Stimulated activated CD8-positive, alpha-beta memory T cell treated with anti-CD3 and anti-CD28 coated beads, Interleukin-15, amount 100 ng/mL, for 4 hours (primary cell): Measurements from ENCODE around the gene PRKCG.

Source experiments
- DNase-seq, 2 donors: peaks; one replicate each; pipeline ENCODE4 v3.0.0-alpha.2; 2020; ENCODE audit warnings: low read depth in 2 of 2

Gene PRKCG

DNA sequence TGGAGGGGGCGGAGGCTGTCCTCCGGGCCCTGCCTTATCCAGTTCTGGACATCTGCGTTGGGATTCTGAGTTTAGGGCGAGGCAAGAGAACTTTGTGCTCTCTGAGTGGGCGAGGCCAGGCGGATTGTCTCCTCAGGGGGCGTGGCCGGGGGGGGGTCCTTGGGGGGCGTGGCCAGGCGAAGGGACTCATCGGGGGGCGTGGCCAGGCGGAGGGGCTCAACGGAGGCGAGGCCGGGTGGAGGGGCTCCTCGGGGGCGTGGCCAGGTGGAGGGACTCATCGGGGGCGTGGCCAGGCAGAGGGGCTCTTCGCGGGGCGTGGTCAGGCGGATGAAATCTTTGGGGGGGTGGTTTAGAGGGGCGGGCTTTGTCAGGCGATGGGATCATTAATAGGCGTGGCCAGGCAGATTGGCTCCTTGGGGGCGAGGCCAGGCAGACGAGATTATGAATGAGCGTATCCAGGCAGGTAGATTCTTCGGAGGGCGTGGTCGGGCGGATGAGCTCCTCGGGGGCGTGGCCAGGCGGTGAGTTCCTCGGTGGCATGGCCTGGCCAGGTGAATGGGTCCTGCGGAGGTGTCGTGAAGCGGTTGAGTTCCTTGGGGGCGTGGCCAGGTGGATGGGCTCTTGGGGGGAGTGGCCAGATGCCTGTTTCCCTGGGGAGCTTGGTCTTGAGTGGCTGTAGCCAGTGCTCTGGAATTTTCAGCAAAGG is 16.8 kb downstream of the PRKCG start:
- DNase-seq: no peak

- DNase-seq: no peak
Measured at GRCh38 chr19:53900191-53900860, 18.3 kb downstream of the PRKCG start.

DNA sequence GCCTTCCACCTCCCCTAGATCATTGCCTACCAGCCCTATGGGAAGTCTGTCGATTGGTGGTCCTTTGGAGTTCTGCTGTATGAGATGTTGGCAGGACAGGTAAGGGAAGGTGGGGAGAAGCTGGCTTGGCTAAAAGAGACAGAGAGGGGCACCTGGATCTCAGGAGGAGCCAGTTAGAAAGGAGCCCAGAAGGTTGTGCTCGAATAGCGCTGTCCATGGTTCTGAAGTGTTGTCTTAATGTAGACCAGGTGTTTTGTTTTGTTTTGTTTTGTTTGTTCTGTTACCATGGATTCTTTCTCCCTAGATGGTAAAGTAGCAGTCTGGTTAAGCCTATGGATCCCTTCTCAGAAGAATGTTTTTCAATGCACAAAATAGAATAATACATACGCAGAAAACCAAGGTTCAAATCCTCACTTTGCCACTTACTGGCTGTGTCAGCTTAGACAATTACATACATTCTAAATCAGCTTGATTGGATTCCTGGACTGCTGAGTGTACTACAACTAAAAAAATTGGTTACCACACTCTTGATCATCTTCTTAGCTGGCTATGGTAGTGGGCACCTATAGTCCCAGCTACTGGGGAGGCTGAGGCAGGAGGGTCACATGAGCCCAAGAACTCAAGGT is 21.2 kb downstream of the PRKCG start:
- DNase-seq: no peak

DNA sequence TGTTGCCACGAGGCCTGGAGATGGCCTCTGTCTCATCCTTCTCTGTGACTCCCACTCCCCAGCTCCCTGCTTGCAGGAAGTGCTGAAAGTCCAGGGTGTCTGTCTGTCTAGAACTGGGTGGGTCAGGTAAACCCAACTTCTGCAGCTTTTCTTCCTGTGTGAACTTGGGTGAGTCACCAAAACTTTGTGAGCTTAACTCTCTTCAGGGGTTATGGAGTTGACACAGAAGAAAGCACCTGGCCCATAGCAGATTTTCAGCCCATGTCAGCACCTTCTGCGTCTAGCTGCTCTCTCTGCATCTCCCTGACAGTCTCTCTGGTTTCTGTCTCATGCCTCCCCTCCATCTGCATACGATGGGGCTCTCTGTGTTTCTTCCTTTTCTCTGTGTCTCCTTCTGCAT is 22.9 kb downstream of the PRKCG start:
- DNase-seq: no peak

- DNase-seq: no peak
Measured at GRCh38 chr19:53905787-53906186, 23.8 kb downstream of the PRKCG start.

DNA sequence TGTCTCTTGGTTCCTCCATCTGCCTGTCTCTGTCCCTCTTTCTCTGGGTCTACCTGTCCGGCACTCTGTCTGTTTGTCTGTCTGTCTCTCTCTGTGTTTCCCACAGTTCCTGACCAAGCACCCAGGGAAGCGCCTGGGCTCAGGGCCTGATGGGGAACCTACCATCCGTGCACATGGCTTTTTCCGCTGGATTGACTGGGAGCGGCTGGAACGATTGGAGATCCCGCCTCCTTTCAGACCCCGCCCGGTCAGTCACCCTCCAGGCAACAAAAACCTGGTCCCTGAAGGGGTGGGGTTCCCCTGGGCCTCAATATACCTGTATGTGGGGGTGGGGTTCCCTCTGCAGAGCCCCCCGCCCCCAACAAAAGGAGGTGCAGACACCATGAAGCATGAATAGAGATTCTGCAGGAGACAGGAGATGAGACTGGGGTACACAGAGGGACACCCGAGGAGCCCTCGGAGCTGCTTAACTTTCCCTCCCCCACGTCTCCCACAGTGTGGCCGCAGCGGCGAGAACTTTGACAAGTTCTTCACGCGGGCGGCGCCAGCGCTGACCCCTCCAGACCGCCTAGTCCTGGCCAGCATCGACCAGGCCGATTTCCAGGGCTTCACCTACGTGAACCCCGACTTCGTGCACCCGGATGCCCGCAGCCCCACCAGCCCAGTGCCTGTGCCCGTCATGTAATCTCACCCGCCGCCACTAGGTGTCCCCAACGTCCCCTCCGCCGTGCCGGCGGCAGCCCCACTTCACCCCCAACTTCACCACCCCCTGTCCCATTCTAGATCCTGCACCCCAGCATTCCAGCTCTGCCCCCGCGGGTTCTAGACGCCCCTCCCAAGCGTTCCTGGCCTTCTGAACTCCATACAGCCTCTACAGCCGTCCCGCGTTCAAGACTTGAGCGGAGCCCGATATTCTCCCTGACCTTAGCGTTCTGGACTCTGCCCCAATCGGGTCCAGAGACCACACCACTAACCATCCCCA is 24.5 kb downstream of the PRKCG start:
- DNase-seq: peak; percentile 25 to 28

DNA sequence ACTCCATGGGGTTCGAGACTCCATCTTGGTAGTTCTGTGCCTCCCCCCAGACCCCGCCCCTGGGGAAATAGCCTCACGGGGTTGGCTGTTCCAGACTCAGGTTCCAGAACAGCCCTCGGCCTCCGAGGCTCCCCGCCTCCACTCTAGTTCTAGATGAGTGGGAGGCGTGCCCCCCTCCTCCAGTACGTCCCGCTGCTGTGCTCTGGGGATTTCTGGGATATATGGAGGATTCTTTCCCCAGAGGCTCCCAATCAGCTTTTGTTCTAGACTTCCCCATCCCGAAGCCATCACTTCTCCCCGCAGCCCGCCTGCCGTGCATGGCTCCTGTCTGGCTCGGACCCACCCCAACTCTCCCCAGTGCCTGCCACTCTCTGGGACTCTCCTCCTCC is 25.2 kb downstream of the PRKCG start:
- no peak for DNase-seq

- DNase-seq: no peak
Measured at GRCh38 chr19:53907690-53908089, 25.7 kb downstream of the PRKCG start.

GRCh38 chr19:53908106-53908934 is 26.3 kb downstream of the PRKCG start:
- DNase-seq: peak in 1 of 2 donors; percentile 11

DNA sequence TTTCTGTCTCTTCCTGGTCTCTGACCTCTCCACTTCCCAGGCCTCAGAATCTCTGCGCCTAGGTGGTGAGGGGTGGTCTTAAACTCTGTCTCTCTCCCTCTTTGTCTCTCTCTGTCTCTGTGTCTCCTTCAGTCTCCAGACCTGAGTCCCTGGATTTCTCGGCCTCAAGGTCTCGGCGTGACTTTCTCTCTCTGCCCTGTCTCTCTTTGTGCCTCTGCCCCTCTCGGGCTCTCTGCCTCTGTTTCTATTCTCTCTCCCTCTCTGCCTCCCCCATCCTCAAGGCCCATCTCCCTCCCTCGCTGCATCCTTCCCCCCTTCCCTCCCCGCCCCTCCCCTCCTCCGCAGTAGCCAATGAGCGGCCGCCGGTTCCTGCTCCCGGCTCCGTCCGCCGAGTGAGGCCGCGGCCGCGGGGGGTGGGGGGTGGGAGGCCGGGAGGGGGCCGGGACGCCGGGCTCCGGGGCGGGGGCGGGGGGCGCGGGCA is 27.0 kb downstream of the PRKCG start, which contains the start of gene CACNG7:
Gene CACNG7, plus strand, starts transcription at position 344 of the 481 bp plus-strand sequence. CDS start 3,554 bp downstream, outside the sequence.
- no peak for DNase-seq

- no peak for DNase-seq
Measured at GRCh38 chr19:53909471-53910169, 27.6 kb downstream of the PRKCG start.

DNA sequence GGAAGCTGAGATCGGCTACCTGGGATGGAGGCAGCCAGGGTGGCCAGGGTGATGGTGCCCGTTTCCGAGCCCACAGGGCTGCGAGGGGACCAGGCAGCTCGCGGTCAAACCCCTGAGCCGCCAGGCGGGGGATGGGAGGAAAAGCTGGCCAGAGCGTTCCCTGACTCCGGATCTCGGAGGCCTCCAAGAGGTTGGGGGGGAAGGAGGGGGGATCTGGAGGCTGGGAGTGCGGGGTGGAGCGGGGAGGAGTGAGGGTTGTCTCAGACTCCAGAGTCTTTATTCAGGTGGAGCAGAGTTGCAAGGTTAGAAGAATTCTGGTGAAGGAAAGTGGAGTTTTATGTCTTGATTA is 28.1 kb downstream of the PRKCG start:
- no peak for DNase-seq

GRCh38 chr19:53912653-53913052 is 30.7 kb downstream of the PRKCG start:
- DNase-seq: no peak

DNA sequence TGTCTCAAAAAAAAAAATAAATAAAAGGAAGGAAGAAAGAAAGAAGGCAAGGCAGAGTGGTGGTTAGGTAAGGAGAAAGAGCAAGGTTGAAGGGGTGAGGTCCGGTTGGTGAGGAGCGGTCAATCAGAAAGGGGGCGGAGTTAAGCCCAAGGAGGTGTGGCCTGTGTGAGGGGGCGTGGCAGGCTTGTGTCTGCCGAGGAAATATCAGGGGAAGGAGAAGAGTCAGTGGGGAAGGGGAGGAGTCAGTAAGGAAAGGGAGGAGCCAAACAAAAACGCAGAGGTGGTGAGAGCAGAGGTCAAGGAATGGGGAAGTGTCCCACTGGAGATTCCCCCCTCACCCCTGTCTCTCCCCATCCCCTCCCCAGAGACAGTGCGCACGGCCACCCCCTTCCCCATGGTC is 33.0 kb downstream of the PRKCG start:
- no peak for DNase-seq

DNA sequence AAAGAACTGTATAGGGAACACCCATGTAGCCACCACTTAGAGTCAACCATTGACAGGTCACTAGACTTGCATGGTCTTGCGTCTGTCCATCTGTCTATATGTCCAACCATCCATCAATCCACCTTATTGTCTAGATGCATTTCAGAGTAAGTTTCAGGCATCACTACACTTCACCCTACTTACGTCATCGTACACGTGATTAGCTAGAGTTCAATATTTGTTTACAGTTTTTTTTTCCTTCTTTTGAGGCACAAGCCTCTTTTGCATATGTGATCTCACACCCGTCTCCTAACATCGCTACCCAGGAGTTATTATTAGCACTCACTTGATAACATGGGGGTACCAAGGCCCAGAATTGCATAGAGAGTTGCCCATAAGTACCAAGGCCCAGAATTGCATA is 34.0 kb downstream of the PRKCG start:
- no peak for DNase-seq

- no peak for DNase-seq
Measured at GRCh38 chr19:53917356-53917755, 35.4 kb downstream of the PRKCG start.

DNA sequence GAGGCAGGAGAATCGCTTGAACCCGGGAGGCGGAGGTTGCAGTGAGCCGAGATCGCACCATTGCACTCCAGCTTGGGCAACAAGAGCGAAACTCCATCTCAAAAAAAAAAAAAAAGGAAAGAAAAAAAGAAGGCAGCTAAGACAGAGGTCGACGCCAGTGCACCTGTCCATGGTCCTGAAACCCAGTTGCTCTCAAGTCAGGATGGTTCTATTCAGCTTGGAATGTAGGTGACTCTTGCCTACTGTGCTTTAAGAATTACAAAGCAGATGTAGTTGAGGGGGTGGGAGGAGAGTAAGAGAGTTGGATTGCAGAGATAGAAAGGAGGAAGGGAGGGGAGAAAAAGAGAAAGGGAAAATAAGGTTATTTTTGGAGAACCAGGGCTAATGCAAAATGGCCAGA is 45.7 kb downstream of the PRKCG start:
- no peak for DNase-seq

GRCh38 chr19:53936029-53936428 is 54.0 kb downstream of the PRKCG start:
- no peak for DNase-seq

- no peak for DNase-seq
Measured at GRCh38 chr19:53942001-53942786, 60.2 kb downstream of the PRKCG start.
